Measurements from ENCODE around the gene ABCA4. TPM values are rescaled to one million over a fixed set of nuclear protein-coding genes. Genes with fewer than 3 reads are reported as not detected.

ABCA4 gene
- total and polyA plus RNA-seq, 2 donors (not counting 3 experiments of a cell fraction or from before 2014, with no cell fraction given) = 2.3 to 4.9 TPM

DNA sequence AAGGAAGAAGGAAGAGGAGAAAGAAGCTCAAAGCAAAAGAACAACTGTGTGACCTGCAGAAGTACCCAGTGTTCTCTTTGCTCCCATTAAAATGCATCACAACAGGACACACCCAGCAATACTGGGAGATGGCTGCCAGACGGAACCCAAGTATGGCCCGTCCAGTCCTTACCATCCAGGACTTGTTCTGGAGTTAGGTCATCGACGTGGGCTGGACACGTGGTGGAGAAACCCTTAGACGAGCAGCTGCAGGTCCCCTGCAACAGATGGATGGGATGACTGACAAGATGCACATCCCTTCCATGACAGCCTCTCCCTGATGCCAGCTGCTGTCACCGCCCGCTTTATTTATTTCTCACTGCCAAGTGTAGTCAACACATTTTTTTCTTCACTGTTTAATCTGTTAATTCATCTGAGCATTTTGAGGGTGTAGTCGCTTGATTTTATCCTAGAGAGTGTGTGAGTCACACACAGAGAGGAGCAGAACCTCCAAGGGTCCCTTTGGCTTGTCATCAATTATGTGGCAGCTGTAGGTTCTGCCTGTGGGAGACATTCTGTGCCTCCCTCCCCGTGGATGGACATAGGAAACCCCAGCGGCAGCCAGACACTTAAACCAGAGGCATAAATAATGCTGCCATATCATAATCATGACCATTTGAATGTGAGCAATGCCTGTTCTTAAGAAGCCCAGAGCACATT, 80.9 kb downstream of the ABCA4 start:
- no TSS peak for BruUV-seq (replicated peaks)
- Histone ChIP-seq H3K4me1 (ENCODE audit: control insufficient read depth, extremely low read depth, insufficient read depth, low read length) (peaks cover 48% of the 10 kb centered on the region), H3K36me3 (ENCODE audit: control insufficient read depth in 2 of 2, extremely low read depth in 1 of 2, insufficient read depth in 2 of 2, low read length in 2 of 2) (no peaks in the 10 kb centered on the region), H3K79me2 (ENCODE audit: control insufficient read depth, insufficient read depth, low read length) (no peaks in the 10 kb centered on the region), H3K9ac (replicated peaks; ENCODE audit: extremely low read depth, insufficient read depth, low read length) (peak overlapping the region; percentile 81), H2AFZ (ENCODE audit: low read depth, low read length) (no peak overlapping the region), H3K9me3 (replicated peaks; ENCODE audit: control insufficient read depth, insufficient read depth, low read length) (no peaks in the 10 kb centered on the region), H3K4me2 (ENCODE audit: insufficient read depth, low read length) (no peak overlapping the region), H3K27ac (ENCODE audit: insufficient read depth, low read depth, low read length) (peak overlapping the region; percentile 98), H3K27me3 (ENCODE audit: control insufficient read depth in 2 of 2, insufficient read depth in 2 of 2, low read length in 2 of 2) (no peaks in the 10 kb centered on the region), H3K4me3 (replicated peaks in 1 of 3; ENCODE audit: insufficient read depth in 1 of 3, low read depth in 1 of 3, low read length in 3 of 3) (no peak overlapping the region), H4K20me1 (replicated peaks; ENCODE audit: control insufficient read depth, extremely low read depth, insufficient read depth, low read length) (no peaks in the 10 kb centered on the region), H3K9me1 (replicated peaks; ENCODE audit: control insufficient read depth, extremely low read depth, insufficient read depth, low read length) (no peaks in the 10 kb centered on the region)
- DNase-seq (ENCODE audit: low read depth, low spot score) (peak; percentile 32), FAIRE-seq (no peak)
- ChIA-PET POLR2A (interaction anchor here (1.9 to 3.3 kb wide), 2 partner anchors 197 to 296 kb away, joined by 6 to 20 read pairs; partner anchors contain the start of gene ARHGAP29), CTCF (interaction anchor here (0.6 to 32.6 kb wide), 56 partner anchors 8 to 735 kb away, joined by 3 to 1439 read pairs (median 6); partner anchors contain the start of genes ARHGAP29 and GCLM)
- intact Hi-C loops (cut with micrococcal nuclease) (loop anchor here (1.0 to 5.0 kb wide), 2 partner anchors 296 to 377 kb away; partner anchors contain the start of gene ABCD3), dilution Hi-C loops (cut with MboI; ENCODE audit: extremely low pct_ligation_motif_present, low sequenced_read_pairs) (no loop called here)
- TF ChIP-seq FOS (IDR thresholded peaks at IDR 0.05; ENCODE audit: borderline replicate concordance, insufficient read depth, low read length) (no peak), POLR2AphosphoS5 (IDR thresholded peaks at IDR 0.05; ENCODE audit: insufficient read depth, low read depth, low read length) (no peak), POLR2A (IDR thresholded peaks at IDR 0.05; ENCODE audit: low read depth, low read length) (no peak), MAX (IDR thresholded peaks at IDR 0.05; ENCODE audit: insufficient read depth, insufficient read length) (no peak), EZH2 (IDR thresholded peaks at IDR 0.05; ENCODE audit: borderline replicate concordance, low read depth, low read length, severe bottlenecking) (no peak), JUN (IDR thresholded peaks at IDR 0.05; ENCODE audit: borderline replicate concordance, insufficient read depth, insufficient read length, low read depth) (no peak), MYC (IDR thresholded peaks at IDR 0.05; ENCODE audit: low read depth, low read length) (no peak)

Data from endothelial cell of umbilical vein (primary cell).